Measurements from ENCODE around the gene TAS2R43.
"Not testable (repeated sequence)": the region's sequence is repeated elsewhere in the genome, so short reads cannot be mapped to it uniquely, and the experiment has no call there.

The TAS2R43 gene

DNA sequence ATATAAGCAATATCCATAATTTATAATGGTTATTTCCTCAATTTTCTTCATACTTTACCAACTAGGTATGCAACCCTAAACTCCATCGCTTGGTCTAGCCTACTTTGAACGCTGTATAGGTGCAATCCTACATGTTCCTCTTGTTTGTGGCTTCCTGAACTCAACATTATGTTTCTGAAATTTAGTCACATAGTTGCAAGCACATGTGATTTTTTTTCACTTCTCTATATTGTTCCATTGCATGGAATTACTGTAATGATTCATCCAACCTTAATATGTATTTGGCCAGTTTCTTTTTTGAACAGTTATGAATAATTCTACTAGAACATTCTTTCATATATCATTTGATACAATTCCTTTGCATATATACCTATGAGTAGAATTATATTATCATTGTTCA lies 2.8 kb upstream of the TAS2R43 start:
- H3K9ac ChIP-seq (ENCODE audit: low read length); H3K36me3 ChIP-seq (ENCODE audit: control insufficient read depth, insufficient read depth, low read length); H3K4me1 ChIP-seq (ENCODE audit: control insufficient read depth, insufficient read depth, low read length); H3K27me3 ChIP-seq (ENCODE audit: control insufficient read depth, insufficient read depth, low read length); H3K4me3 ChIP-seq (ENCODE audit: low read length); H3K27ac ChIP-seq (ENCODE audit: low read depth, low read length): not testable (repeated sequence)

DNA sequence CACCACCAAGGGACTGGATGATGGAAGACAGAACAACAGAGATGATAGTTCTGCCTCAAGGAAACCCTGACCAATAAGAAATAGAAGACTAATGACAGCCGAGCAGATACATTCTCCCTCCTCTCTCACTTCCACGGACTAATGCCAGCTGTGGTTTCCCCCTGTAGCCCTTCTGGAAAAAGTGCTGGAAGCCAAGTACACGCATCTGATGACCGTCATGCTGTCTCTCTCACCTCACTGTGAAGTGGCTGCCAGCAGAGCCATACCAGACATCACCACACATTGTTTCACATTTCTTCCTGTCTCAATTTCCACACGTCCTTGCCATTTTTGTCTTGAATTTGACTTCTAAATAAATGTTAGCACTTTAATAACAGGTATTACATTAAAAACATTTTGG lies 2.9 kb downstream of the TAS2R43 start:
- H3K9ac ChIP-seq (ENCODE audit: low read length) = no peak overlapping the region
- no peak overlapping the region for H3K27ac ChIP-seq (ENCODE audit: low read depth, low read length)
- no peaks in the 10 kb centered on the region for H3K27me3 ChIP-seq (ENCODE audit: control insufficient read depth, insufficient read depth, low read length)
- no peaks in the 10 kb centered on the region for H3K36me3 ChIP-seq (ENCODE audit: control insufficient read depth, insufficient read depth, low read length)
- no peaks in the 10 kb centered on the region for H3K4me1 ChIP-seq (ENCODE audit: control insufficient read depth, insufficient read depth, low read length)
- no peak overlapping the region for H3K4me3 ChIP-seq (ENCODE audit: low read length)

DNA sequence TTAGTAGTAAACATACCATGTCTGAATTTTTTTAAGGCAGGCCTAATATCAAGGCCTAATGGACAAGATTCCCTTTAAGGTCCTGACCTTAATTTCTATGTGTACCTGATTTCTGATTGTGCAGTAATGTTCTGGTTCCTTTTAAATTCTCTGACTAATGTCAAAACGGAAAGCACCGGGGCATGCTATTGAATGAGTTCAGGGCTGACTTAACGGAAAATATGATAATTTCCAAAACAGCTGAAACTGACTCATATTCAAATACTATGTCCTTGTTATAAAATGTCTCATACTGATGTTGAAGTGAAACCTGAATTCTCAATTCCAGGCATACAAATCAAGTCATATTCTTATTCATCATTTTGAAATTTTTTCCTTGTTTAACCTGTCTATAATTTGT lies 6.7 kb downstream of the TAS2R43 start:
- Histone ChIP-seq H3K4me1 (ENCODE audit: control insufficient read depth, insufficient read depth, low read length) (no peaks in the 10 kb centered on the region), H3K4me3 (ENCODE audit: low read length) (no peak overlapping the region), H3K36me3 (ENCODE audit: control insufficient read depth, insufficient read depth, low read length) (no peaks in the 10 kb centered on the region), H3K27ac (ENCODE audit: low read depth, low read length) (no peak overlapping the region), H3K27me3 (ENCODE audit: control insufficient read depth, insufficient read depth, low read length) (no peaks in the 10 kb centered on the region), H3K9ac (ENCODE audit: low read length) (no peak overlapping the region)

DNA sequence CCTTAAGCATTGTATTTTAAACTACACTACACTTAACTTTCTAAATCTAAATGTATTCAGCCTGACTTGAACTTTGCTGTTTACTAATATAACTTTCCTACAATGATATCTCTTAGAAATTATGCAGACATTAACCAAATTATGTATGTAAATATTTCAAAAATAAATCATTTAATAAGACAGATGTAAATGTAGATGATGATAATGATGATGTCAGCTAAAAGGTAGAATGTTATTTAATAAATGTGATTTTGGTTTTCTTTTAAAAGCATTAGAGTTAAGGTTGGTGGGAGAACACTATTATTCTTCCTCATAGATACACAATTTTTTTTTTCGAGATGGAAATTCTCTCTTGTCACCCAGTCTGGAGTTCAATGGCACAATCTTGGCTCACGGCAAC lies 10.1 kb downstream of the TAS2R43 start:
- no peak overlapping the region for H3K4me3 ChIP-seq (ENCODE audit: low read length)
- H3K9ac ChIP-seq (ENCODE audit: low read length) = no peak overlapping the region
- H3K27ac ChIP-seq (ENCODE audit: low read depth, low read length) = no peak overlapping the region
- no peaks in the 10 kb centered on the region for H3K27me3 ChIP-seq (ENCODE audit: control insufficient read depth, insufficient read depth, low read length)
- H3K4me1 ChIP-seq (ENCODE audit: control insufficient read depth, insufficient read depth, low read length) = no peaks in the 10 kb centered on the region
- H3K36me3 ChIP-seq (ENCODE audit: control insufficient read depth, insufficient read depth, low read length) = no peaks in the 10 kb centered on the region

DNA sequence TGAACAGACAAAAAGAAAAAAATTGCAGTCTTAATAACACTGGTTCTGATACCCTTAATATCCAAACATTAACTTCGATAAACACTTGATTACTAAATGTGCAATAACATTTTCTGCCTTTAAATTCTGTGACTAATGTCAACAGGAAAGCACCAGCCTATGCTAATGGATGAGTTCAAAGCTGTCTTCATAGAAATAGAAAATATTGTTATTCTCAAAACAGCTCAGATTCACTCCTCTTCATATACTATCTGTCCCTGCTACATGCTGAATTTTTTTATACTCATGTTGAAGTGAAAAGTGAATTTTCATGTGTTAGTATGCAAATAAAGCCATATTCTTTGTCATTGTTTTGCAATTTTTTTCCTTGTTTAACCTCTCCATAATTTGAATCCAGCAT lies 13.9 kb downstream of the TAS2R43 start:
- Histone ChIP-seq H3K27ac (ENCODE audit: low read depth, low read length) (no peak overlapping the region), H3K4me1 (ENCODE audit: control insufficient read depth, insufficient read depth, low read length) (no peaks in the 10 kb centered on the region), H3K36me3 (ENCODE audit: control insufficient read depth, insufficient read depth, low read length) (no peaks in the 10 kb centered on the region), H3K4me3 (ENCODE audit: low read length) (no peak overlapping the region), H3K9ac (ENCODE audit: low read length) (no peak overlapping the region), H3K27me3 (ENCODE audit: control insufficient read depth, insufficient read depth, low read length) (no peaks in the 10 kb centered on the region)

DNA sequence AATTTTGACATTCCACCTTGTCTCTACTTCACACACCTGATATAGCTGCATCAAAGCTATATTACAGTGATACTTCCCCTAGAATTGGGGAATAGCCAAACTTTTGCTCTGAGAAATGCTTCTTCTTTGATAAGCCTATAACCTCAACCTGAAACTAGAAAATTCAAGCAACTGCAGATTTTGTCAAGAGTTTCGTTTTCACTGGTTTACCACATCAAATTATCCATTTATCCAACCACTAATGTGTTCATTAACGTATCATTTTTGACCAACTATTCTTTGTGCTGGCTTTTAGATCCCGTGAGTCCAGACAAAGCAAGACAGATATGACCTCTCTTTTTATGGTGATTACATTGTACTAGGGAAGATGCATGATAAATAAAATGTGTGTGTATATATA lies 16.5 kb downstream of the TAS2R43 start:
- Histone ChIP-seq H3K27me3 (ENCODE audit: control insufficient read depth, insufficient read depth, low read length) (no peaks in the 10 kb centered on the region), H3K36me3 (ENCODE audit: control insufficient read depth, insufficient read depth, low read length) (no peaks in the 10 kb centered on the region), H3K9ac (ENCODE audit: low read length) (no peak overlapping the region), H3K27ac (ENCODE audit: low read depth, low read length) (no peak overlapping the region), H3K4me3 (ENCODE audit: low read length) (no peak overlapping the region), H3K4me1 (ENCODE audit: control insufficient read depth, insufficient read depth, low read length) (no peaks in the 10 kb centered on the region)

DNA sequence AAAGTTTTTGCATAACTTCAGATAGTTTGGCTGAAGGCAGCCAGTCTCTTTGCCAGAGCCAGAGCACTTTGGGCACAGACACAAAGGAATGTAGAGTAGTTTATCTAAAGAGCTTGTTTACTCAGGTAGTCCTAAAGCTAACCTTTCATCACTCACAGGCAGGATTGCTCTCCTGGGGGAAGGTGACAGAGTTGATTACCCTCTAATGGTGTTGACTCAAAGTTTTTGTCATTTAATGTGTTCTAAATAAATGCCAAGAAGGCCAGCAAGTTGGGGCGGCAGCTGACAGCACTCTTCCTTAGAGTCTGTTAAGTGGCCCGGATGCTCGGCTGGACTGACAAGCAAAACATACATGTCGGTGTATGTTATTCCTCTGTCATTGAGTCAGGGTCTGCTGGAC lies 20.7 kb downstream of the TAS2R43 start:
- no peaks in the 10 kb centered on the region for H3K27me3 ChIP-seq (ENCODE audit: control insufficient read depth, insufficient read depth, low read length)
- no peak overlapping the region for H3K27ac ChIP-seq (ENCODE audit: low read depth, low read length)
- H3K36me3 ChIP-seq (ENCODE audit: control insufficient read depth, insufficient read depth, low read length) = no peaks in the 10 kb centered on the region
- H3K4me3 ChIP-seq (ENCODE audit: low read length) = no peak overlapping the region
- H3K9ac ChIP-seq (ENCODE audit: low read length) = no peak overlapping the region
- no peaks in the 10 kb centered on the region for H3K4me1 ChIP-seq (ENCODE audit: control insufficient read depth, insufficient read depth, low read length)

DNA sequence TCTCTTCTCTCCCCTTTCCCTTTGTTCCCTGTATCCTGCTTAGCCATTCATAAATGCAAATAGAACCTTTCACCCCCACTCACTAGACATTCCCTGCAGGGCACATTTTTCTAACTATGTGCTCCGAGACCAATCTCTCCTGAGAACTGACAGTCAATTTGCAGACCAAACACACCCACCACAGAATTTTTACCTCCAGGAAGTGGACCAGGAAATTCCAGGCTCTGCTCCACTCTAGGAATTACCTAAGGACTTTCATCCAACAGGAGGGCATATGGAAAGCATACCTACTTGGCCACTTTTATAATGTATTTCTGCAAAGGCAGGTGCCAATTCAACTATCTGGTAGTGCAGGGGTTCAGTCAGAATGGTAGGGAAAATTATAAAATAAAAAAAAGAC lies 21.1 kb downstream of the TAS2R43 start:
- no peak overlapping the region for H3K4me3 ChIP-seq (ENCODE audit: low read length)
- no peak overlapping the region for H3K27ac ChIP-seq (ENCODE audit: low read depth, low read length)
- no peaks in the 10 kb centered on the region for H3K4me1 ChIP-seq (ENCODE audit: control insufficient read depth, insufficient read depth, low read length)
- H3K9ac ChIP-seq (ENCODE audit: low read length) = no peak overlapping the region
- H3K36me3 ChIP-seq (ENCODE audit: control insufficient read depth, insufficient read depth, low read length) = no peaks in the 10 kb centered on the region
- H3K27me3 ChIP-seq (ENCODE audit: control insufficient read depth, insufficient read depth, low read length) = no peaks in the 10 kb centered on the region

DNA sequence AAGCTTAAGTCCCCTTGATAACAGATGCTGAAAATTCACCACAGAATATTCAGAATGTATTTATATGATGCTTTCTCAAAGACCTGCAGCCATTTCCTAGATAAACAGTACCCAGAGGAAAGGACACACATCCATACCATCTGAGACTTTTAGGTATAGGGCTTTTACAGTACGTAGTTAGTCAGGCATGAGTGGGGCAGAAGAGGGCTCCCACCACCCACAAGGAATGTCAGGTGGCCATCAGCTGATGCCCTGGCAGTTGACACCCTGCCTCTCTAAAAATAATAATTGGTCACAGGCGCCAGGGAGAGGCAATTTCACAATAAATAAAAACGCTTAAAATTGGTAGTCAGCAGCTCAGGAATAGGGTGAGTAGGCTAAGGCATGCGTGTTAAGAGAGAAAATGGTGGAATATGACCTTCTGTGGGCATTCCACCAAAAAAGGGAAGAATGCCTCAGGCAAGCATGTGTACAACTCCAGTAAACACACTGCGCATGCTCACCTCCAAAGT lies 22.2 kb downstream of the TAS2R43 start:
- Histone ChIP-seq H3K27me3 (ENCODE audit: control insufficient read depth, insufficient read depth, low read length) (no peaks in the 10 kb centered on the region), H3K36me3 (ENCODE audit: control insufficient read depth, insufficient read depth, low read length) (no peaks in the 10 kb centered on the region), H3K9ac (ENCODE audit: low read length) (no peak overlapping the region), H3K4me3 (ENCODE audit: low read length) (no peak overlapping the region), H3K4me1 (ENCODE audit: control insufficient read depth, insufficient read depth, low read length) (no peaks in the 10 kb centered on the region), H3K27ac (ENCODE audit: low read depth, low read length) (no peak overlapping the region)

DNA sequence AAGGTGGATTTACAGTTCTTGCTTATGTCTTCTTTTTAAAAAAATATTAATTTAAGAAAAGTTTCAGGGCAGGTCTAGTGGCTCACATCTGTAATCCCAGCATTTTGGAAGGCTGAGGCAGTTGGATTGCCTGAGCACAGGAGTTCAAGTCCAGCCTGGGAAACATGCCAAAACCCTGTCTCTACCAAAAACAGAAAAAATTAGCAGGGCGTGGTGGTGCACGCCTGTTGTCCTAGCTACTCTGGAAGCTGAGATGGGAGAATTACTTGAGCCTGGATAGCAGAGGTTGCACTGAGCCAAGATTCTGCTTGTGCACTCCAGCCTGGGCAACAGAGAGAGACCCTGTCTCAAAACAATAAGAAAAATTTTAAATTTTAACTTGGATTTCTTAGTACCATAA lies 24.6 kb downstream of the TAS2R43 start:
- no peak overlapping the region for H3K9ac ChIP-seq (ENCODE audit: low read length)
- no peaks in the 10 kb centered on the region for H3K27me3 ChIP-seq (ENCODE audit: control insufficient read depth, insufficient read depth, low read length)
- H3K4me3 ChIP-seq (ENCODE audit: low read length) = no peak overlapping the region
- H3K4me1 ChIP-seq (ENCODE audit: control insufficient read depth, insufficient read depth, low read length) = no peaks in the 10 kb centered on the region
- H3K36me3 ChIP-seq (ENCODE audit: control insufficient read depth, insufficient read depth, low read length) = no peaks in the 10 kb centered on the region
- no peak overlapping the region for H3K27ac ChIP-seq (ENCODE audit: low read depth, low read length)

DNA sequence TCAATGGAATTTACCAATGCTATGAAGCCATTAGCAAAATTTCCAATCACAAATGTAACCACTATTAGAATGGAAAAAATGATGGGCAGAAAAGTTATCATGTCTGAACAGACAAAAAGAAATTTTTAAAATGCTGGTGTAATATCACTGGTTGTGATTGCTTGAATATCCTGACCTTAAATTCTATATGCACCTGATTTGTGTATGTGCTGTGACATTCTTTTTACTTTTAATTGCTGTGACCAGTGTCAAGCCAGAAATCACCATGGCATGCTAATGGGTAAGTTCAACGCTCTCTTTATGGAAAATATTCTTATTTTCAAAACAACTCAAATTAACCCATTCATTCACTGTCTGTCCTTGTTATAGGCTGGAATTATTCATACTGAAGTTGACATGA lies 29.9 kb downstream of the TAS2R43 start, which contains the start of gene TAS2R46:
TAS2R46 (minus strand) TSS at position 101 of the 400 bp plus-strand sequence; CDS start at position 101, 0 bp downstream.
- H3K27ac ChIP-seq (ENCODE audit: low read depth, low read length); H3K4me1 ChIP-seq (ENCODE audit: control insufficient read depth, insufficient read depth, low read length); H3K9ac ChIP-seq (ENCODE audit: low read length); H3K4me3 ChIP-seq (ENCODE audit: low read length); H3K27me3 ChIP-seq (ENCODE audit: control insufficient read depth, insufficient read depth, low read length); H3K36me3 ChIP-seq (ENCODE audit: control insufficient read depth, insufficient read depth, low read length): not testable (repeated sequence)

DNA sequence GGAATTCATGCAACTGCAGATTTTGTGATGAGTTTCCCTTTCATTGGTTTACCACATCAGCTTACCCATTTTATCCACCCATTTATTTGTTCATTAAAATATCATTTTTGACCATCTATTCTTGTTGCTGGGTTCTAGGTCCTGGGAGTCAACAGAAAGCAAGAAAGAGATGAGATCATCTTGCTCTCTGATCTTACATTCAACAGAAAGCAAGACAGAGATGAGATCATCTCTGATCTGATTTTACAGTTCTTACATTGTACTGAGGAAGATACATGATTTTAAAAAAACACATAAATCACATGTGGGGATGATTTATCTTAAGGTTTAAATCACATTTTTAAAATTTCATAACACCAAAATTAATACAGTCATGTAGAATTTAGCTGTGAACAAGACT lies 32.3 kb downstream of the TAS2R43 start:
- no peaks in the 10 kb centered on the region for H3K27me3 ChIP-seq (ENCODE audit: control insufficient read depth, insufficient read depth, low read length)
- H3K4me1 ChIP-seq (ENCODE audit: control insufficient read depth, insufficient read depth, low read length) = no peaks in the 10 kb centered on the region
- H3K9ac ChIP-seq (ENCODE audit: low read length) = no peak overlapping the region
- H3K36me3 ChIP-seq (ENCODE audit: control insufficient read depth, insufficient read depth, low read length) = no peaks in the 10 kb centered on the region
- no peak overlapping the region for H3K4me3 ChIP-seq (ENCODE audit: low read length)
- H3K27ac ChIP-seq (ENCODE audit: low read depth, low read length) = no peak overlapping the region

DNA sequence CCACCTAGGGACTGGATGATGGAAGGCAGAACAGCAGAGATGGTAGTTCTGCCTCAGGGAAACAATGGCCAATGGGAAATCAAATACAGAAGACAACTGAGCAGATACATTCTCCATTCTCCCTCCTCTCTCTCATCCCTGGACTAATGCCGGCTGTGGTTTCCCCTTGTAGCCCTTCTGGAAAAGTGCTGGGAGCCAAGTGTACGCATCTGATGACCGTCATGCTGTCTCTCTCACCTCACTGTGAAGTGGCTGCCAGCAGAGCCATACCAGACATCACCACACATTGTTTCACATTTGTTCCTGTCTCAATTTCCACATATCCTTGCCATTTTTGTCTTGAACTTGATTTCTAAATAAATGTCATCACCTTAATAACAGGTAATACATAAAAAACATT lies 33.1 kb downstream of the TAS2R43 start:
- Histone ChIP-seq H3K4me1 (ENCODE audit: control insufficient read depth, insufficient read depth, low read length) (no peaks in the 10 kb centered on the region), H3K36me3 (ENCODE audit: control insufficient read depth, insufficient read depth, low read length) (no peaks in the 10 kb centered on the region), H3K27ac (ENCODE audit: low read depth, low read length) (no peak overlapping the region), H3K4me3 (ENCODE audit: low read length) (no peak overlapping the region), H3K27me3 (ENCODE audit: control insufficient read depth, insufficient read depth, low read length) (no peaks in the 10 kb centered on the region), H3K9ac (ENCODE audit: low read length) (no peak overlapping the region)
